PC-9 (cell line): ENCODE data around the gene LRRC74A.

Experiments
- EZH2 ChIP-seq: fragments of 200-600 bp; sonication (generic); IDR thresholded peaks from 2 replicates; pipeline ENCODE4 v1.8.0; 2017; ENCODE audit warnings: antibody characterized with exemption, low read depth
- TF ChIP-seq, protein P1 (sequence below): fragments of 200-600 bp; sonication (generic); conservative IDR thresholded peaks from 2 replicates; pipeline ENCODE4 v1.6.1; 2017; ENCODE audit warnings: mixed run types, antibody characterized with exemption, mild to moderate bottlenecking, moderate library complexity

DNA sequence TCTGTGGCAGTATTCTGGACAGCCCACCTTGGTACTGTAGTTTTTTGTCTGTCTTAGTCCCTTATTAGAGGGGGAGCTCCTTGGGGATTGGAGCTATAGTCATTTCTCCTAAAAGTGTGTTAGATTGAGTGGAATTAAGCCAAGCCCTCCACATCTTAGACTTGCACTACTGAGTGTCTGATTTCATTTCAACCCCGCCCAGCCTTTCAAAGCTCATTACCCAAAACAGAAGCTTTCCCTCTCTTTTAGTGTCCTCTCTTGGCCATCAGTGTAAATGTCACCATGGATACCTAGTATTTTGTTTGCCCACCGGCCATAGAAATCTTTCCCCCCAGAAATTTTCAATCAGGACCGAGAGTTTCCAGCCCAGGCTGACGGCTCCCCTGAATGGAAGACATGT is 74.5 kb downstream of the LRRC74A start:
- TF ChIP-seq, protein P1, sequence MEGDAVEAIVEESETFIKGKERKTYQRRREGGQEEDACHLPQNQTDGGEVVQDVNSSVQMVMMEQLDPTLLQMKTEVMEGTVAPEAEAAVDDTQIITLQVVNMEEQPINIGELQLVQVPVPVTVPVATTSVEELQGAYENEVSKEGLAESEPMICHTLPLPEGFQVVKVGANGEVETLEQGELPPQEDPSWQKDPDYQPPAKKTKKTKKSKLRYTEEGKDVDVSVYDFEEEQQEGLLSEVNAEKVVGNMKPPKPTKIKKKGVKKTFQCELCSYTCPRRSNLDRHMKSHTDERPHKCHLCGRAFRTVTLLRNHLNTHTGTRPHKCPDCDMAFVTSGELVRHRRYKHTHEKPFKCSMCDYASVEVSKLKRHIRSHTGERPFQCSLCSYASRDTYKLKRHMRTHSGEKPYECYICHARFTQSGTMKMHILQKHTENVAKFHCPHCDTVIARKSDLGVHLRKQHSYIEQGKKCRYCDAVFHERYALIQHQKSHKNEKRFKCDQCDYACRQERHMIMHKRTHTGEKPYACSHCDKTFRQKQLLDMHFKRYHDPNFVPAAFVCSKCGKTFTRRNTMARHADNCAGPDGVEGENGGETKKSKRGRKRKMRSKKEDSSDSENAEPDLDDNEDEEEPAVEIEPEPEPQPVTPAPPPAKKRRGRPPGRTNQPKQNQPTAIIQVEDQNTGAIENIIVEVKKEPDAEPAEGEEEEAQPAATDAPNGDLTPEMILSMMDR = no peak
- no peak for TF ChIP-seq EZH2
